DND-41 (cell line): ENCODE results near the gene CDH23.

Source experiments
- EZH2 ChIP-seq: IDR thresholded peaks from 3 replicates; pipeline ENCODE4 v1.6.1; 2012; ENCODE audit warnings: borderline replicate concordance, low read depth, mild to moderate bottlenecking, moderate library complexity, low read length, inconsistent platforms; ENCODE audit not compliant: severe bottlenecking
- TF ChIP-seq, protein P1 (sequence below): IDR thresholded peaks from 2 replicates; pipeline ENCODE4 v1.5.1; 2012; ENCODE audit warnings: borderline replicate concordance, low read length, moderate library complexity, mild to moderate bottlenecking; ENCODE audit not compliant: poor library complexity, severe bottlenecking; ENCODE audit errors: extremely low read depth

DNA sequence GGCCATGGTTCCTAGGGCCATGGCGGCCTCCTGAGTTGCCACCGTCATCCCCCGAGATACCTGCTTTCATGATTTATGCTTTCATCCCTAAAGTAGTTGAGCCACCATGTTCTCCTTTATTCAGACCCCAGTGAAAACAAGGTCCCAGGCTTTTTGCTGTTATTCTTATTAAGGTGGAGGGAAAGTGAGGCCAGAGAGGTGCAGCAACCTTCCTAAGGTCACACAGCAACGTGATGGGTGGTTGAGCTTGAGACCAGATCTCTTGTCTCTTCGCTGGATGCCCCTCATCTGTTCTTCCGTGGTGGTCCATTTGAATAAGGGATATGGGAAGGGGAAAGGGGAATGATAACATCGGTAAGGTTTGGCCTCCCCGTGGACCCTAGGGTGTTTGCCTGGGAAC lies 180.6 kb downstream of the CDH23 start:
- TF ChIP-seq, protein P1, sequence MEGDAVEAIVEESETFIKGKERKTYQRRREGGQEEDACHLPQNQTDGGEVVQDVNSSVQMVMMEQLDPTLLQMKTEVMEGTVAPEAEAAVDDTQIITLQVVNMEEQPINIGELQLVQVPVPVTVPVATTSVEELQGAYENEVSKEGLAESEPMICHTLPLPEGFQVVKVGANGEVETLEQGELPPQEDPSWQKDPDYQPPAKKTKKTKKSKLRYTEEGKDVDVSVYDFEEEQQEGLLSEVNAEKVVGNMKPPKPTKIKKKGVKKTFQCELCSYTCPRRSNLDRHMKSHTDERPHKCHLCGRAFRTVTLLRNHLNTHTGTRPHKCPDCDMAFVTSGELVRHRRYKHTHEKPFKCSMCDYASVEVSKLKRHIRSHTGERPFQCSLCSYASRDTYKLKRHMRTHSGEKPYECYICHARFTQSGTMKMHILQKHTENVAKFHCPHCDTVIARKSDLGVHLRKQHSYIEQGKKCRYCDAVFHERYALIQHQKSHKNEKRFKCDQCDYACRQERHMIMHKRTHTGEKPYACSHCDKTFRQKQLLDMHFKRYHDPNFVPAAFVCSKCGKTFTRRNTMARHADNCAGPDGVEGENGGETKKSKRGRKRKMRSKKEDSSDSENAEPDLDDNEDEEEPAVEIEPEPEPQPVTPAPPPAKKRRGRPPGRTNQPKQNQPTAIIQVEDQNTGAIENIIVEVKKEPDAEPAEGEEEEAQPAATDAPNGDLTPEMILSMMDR: no peak
- TF ChIP-seq EZH2: no peak
